Measurements from ENCODE around the gene HYAL3.

Gene HYAL3

GRCh38 chr3:50324351-50325112, 25.3 kb upstream of the HYAL3 start:
- ChIA-PET CTCF (interaction anchor here (0.6 to 3.9 kb wide), 24 partner anchors 8 to 267 kb away, joined by 3 to 41 read pairs (median 4); partner anchors contain the start of genes CYB561D2, GNAI2, HYAL3 and NAA80), POLR2A (interaction anchor here (0.8 to 0.9 kb wide), 2 partner anchors 10 to 13 kb away, joined by 3 read pairs; no protein-coding TSS in a partner anchor)
- DNase-seq (ENCODE audit: extremely low spot score), result peak; percentile 67
- TF ChIP-seq CTCF (IDR thresholded peaks at IDR 0.05; ENCODE audit: control extremely low read depth, extremely low read depth, low read depth, missing control alignments), result peak; percentile 90

DNA sequence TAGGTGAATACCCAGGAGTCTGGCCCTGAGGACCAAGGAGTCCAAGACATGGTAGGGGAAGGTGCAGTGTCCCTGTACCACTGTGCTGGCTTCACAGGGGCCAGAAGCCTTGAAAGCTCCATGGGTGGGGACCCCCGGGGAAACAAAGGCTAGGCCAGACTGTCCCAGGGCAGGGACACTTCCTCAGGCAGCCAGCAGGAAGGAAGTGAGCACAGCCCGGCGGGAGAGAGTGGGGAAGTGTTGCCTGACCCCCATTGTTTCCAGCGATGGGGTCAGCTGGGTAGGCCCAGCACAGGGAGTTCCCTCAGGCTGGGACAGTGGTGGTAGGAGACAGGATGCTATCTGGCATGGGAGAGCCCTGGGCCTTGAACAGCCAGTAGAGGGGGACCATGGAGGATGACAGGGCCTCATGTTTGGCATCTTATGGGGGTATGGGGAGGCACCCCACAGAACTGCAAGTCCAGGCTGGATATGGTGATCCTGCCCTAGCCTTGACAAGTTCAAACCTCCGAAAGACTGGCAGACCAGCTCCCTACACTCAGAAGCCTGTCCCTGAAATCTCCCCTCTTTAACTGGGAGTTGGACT, 24.5 kb upstream of the HYAL3 start:
- ChIA-PET POLR2A (interaction anchor here (0.8 to 0.9 kb wide), 2 partner anchors 9 to 13 kb away, joined by 3 read pairs; no protein-coding TSS in a partner anchor), CTCF (interaction anchor here (0.8 to 3.9 kb wide), 17 partner anchors 9 to 130 kb away, joined by 3 to 41 read pairs (median 5); partner anchors contain the start of genes CYB561D2, HYAL3, NAA80 and NPRL2)
- DNase-seq (ENCODE audit: extremely low spot score), result no peak
- no peak for TF ChIP-seq CTCF (IDR thresholded peaks at IDR 0.05; ENCODE audit: control extremely low read depth, extremely low read depth, low read depth, missing control alignments)

DNA sequence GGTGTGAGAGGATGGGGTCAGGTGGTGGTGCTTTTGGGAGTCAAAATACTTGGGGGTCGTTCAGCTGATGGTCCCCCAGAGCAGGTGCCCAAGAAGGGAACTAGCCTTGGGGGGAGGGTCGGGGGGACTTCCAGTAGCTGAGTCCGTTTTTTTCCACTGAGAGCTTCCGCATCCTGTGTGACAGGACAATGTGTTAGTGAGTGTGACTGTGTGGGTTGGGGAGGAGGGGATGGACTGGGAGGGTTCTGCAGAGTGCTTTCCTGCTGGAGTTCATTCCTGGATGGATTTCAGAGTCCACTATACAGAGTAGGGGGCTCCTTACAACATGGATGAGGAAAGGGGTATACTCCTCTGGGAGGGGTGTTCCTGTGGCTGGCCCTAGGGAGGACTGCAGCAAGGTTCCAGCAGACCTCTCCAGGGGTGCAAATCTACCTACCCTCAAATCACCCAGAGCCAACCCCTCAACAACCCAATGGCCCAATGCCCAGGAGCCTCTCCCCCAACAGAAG, 23.9 kb upstream of the HYAL3 start:
- TF ChIP-seq CTCF (IDR thresholded peaks at IDR 0.05; ENCODE audit: control extremely low read depth, extremely low read depth, low read depth, missing control alignments), result no peak
- no peak for DNase-seq (ENCODE audit: extremely low spot score)
- ChIA-PET POLR2A (no interaction called here), CTCF (interaction anchor here (1.1 to 3.9 kb wide), 9 partner anchors 8 to 76 kb away, joined by 3 to 41 read pairs (median 5); partner anchors contain the start of genes HYAL3 and NAA80)

DNA sequence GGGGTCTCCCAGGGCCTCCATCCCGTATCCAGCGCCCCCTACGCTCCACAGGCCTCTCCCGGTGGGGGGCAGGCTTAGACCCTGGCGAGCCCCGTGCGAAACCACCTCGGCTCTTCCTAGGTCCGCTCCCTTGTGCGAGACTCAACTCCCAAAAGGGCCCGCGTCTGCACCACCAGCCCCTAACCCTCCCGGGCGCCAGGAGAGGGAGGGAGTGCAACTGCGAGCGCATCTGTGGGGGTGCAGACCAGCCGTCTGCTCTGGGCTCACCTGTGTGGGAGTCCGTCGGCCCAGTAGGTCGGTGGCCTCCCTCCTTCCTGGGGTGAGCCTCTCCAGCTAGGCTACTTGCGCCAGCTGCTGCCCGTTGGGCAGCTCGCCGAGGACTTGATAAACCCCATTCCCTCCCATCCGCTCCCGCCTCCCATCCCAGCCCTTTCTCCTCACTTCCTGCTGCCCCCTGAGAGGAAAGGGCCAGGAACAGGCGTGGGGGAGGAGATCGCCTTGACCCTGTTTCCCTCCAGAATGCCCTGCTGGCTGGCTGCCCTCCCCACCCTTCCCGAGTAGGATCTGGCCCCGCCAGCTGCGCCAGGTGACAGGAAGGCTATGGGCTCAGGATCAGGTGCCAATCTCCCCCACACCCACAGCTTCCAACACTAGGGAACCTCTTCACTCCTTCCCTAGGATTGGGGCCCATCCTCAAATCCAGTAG, 23.3 kb upstream of the HYAL3 start, which contains the start of gene HYAL2:
Gene HYAL2 (minus strand): TSS at position 360 of the 706 bp plus-strand sequence. CDS start 2,256 bp downstream, outside the sequence.
- no peak for TF ChIP-seq CTCF (IDR thresholded peaks at IDR 0.05; ENCODE audit: control extremely low read depth, extremely low read depth, low read depth, missing control alignments)
- DNase-seq (ENCODE audit: extremely low spot score), result no peak
- ChIA-PET POLR2A (no interaction called here), CTCF (interaction anchor here (1.1 to 3.4 kb wide), 7 partner anchors 8 to 76 kb away, joined by 3 to 41 read pairs (median 4); no protein-coding TSS in a partner anchor)

- ChIA-PET CTCF (interaction anchor here (1.1 to 3.4 kb wide), 6 partner anchors 15 to 75 kb away, joined by 3 to 41 read pairs (median 4); no protein-coding TSS in a partner anchor), POLR2A (no interaction called here)
- no peak for TF ChIP-seq CTCF (IDR thresholded peaks at IDR 0.05; ENCODE audit: control extremely low read depth, extremely low read depth, low read depth, missing control alignments)
- no peak for DNase-seq (ENCODE audit: extremely low spot score)
Measured at GRCh38 chr3:50322115-50322385, 22.8 kb upstream of the HYAL3 start.

All from GM10248 (cell line).